Measurements from ENCODE around the gene ALMS1.

The ALMS1 gene

DNA sequence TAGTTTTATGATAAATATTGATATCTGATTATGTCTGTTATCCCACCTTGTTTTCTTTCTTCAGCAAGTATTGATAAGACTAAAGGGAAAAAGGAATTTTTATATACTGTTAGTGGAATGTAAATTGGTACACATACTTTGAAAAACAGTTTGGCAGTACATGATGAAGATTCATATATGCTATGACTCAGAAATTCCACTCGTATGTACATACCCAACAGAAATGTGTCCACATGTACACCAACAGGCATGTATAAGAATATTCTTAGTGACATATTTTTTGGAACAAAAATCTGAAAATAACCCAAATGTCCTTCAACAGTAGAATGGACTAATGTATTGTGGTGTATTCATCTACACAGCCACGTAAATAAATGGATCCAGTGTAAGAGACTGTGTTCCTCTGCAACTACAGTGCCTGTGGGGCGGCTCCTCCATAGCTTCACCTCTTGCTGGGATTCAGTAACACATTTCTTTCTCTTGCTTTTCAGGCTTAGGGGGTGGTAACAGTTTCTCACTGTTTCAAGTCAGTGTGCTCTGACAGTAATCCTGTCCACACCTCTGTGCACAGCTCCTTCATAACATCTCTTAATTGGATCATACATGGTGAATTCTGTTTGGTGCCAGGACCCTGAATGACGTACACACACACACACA, 35.5 kb upstream of the ALMS1 start:
- POLR2A ChIA-PET: no interaction called here
- TF ChIP-seq, protein P1, sequence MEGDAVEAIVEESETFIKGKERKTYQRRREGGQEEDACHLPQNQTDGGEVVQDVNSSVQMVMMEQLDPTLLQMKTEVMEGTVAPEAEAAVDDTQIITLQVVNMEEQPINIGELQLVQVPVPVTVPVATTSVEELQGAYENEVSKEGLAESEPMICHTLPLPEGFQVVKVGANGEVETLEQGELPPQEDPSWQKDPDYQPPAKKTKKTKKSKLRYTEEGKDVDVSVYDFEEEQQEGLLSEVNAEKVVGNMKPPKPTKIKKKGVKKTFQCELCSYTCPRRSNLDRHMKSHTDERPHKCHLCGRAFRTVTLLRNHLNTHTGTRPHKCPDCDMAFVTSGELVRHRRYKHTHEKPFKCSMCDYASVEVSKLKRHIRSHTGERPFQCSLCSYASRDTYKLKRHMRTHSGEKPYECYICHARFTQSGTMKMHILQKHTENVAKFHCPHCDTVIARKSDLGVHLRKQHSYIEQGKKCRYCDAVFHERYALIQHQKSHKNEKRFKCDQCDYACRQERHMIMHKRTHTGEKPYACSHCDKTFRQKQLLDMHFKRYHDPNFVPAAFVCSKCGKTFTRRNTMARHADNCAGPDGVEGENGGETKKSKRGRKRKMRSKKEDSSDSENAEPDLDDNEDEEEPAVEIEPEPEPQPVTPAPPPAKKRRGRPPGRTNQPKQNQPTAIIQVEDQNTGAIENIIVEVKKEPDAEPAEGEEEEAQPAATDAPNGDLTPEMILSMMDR (IDR thresholded peaks at IDR 0.05; ENCODE audit: insufficient read depth, low read length, missing control alignments): no peak
- no peak overlapping the region for H3K4me3 ChIP-seq (ENCODE audit: low read depth, low read length)
- CTCF ChIA-PET: no interaction called here
- DNase-seq (ENCODE audit: low read depth, low spot score): no peak

DNA sequence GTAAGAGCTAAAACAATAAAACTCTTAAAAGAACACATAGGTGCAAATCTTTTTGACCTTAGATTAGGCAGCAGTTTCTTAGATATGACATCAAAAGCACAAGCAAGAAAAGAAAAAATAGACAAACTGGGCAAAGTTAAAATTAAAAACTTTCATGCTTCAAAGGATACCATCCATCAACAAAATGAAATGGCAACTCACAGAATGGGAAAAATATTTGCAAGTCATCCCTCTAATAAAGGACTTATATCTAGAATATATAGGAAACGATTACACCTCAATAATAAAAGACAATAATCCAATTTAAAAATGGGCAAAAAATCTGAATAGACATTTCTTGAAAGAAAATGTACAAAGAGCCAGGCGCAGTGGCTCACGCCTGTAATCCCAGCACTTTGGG, 29.5 kb upstream of the ALMS1 start:
- TF ChIP-seq, protein P1 (IDR thresholded peaks at IDR 0.05; ENCODE audit: insufficient read depth, low read length, missing control alignments): no peak
- DNase-seq (ENCODE audit: low read depth, low spot score): no peak
- CTCF ChIA-PET: no interaction called here
- H3K4me3 ChIP-seq (ENCODE audit: low read depth, low read length): no peak overlapping the region
- POLR2A ChIA-PET: no interaction called here

DNA sequence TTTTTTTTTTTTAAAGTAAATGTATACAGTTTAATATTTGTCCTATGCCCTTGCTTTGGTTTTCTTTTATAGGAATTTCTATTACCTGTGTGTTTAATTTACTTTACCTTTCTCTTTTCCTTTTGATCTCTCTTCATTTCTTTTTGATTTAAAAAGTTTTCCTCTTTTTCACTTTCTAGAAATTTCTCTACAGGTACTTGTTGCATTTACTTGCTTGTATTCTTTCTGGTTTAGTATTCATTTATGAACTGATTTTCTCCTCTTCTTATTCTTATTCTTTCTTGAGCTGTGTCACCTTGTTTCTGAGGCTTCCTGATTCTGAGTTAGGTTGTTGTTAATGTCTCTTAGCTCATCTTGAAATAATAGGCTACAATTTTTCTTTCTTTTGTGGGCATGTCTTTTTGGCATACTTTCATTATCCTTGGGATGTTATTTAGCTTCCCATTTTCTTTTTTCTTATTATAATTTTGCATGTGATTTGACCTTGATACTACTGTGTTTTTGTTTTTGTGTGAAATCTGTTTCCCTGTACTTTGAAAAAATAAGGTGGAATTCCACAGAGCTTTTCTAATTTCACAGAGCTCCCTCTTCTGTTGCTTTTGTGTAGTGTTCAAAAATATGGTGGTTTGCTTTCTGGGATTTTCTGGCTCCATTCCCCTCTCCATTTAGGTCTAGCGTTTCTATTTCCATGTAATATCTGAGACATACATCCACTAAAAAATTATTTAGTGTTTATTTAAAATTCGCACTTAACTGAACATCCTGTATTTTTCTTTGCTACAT, 25.5 kb upstream of the ALMS1 start:
- TF ChIP-seq, protein P1 (IDR thresholded peaks at IDR 0.05; ENCODE audit: insufficient read depth, low read length, missing control alignments): peak; percentile 16
- CTCF ChIA-PET: interaction anchor here (0.7 to 1.3 kb wide), 3 partner anchors 9 to 18 kb away, joined by 3 read pairs; no protein-coding TSS in a partner anchor
- no peak for DNase-seq (ENCODE audit: low read depth, low spot score)
- H3K4me3 ChIP-seq (ENCODE audit: low read depth, low read length): no peak overlapping the region
- POLR2A ChIA-PET: no interaction called here

DNA sequence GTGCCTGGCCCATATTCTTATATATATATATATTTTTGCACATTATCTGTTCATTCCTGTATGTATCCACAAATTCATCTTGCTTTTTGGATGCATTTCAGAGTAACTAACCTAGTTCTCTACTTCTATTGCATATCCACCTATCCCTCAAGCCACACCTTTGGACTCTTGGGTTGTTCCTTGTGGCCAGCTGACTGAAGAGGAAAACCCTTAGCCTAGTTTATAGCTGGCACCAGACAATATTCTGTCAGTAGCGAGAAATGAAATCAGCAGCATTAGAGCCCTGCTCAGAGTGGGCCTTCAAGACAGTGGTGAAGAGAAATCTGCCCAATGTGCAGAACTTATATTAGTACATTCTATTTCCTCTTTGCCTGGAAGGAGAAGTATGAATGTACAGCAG, 19.6 kb upstream of the ALMS1 start:
- no peak for DNase-seq (ENCODE audit: low read depth, low spot score)
- no peak overlapping the region for H3K4me3 ChIP-seq (ENCODE audit: low read depth, low read length)
- POLR2A ChIA-PET: no interaction called here
- TF ChIP-seq, protein P1 (IDR thresholded peaks at IDR 0.05; ENCODE audit: insufficient read depth, low read length, missing control alignments): no peak
- CTCF ChIA-PET: no interaction called here

DNA sequence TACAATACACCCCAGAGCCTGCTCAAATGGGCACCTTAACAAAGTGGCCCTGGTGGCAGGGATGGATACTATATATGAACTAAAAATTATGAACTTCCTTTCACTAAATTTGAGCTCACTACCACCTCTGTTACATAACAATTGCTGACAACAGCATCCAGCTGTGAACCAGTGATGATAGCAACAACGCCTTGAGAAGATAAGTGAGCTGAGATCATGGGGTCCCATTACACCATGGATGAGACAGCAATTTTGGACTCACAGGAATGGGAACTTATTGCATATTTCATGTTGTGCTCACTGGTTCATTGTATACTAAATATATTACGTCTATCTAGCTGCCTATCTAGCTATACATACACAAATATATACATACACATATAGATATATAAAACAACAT, 16.9 kb upstream of the ALMS1 start:
- no peak for DNase-seq (ENCODE audit: low read depth, low spot score)
- POLR2A ChIA-PET: no interaction called here
- H3K4me3 ChIP-seq (ENCODE audit: low read depth, low read length): no peak overlapping the region
- CTCF ChIA-PET: no interaction called here
- TF ChIP-seq, protein P1 (IDR thresholded peaks at IDR 0.05; ENCODE audit: insufficient read depth, low read length, missing control alignments): no peak

DNA sequence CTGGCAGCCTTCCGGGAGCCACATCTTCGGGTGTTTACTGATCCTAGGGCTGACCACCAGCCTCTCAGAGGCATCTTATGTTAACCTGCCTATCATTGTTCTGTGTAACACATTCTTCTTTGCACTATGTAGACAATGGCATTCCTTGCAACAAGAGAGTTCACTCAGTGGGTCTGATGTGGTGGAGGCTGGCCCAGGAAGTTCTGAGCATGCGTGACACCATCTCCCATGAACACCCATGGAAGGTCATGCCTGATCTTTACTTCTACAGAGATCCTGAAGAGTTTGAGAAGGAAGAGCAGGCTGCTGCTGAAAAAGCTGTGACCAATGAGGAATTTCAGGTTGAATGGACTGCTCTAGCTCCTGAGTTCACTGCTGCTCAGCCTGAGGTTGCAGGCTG, 15.3 kb upstream of the ALMS1 start:
- ChIA-PET POLR2A (no interaction called here), CTCF (no interaction called here)
- no peak for DNase-seq (ENCODE audit: low read depth, low spot score)
- TF ChIP-seq, protein P1 (IDR thresholded peaks at IDR 0.05; ENCODE audit: insufficient read depth, low read length, missing control alignments): no peak
- no peak overlapping the region for H3K4me3 ChIP-seq (ENCODE audit: low read depth, low read length)
